ENCODE measurements around the gene ADGRE1.
"Not testable (repeated sequence)": the region's sequence is repeated elsewhere in the genome, so short reads cannot be mapped to it uniquely, and the experiment has no call there.

Gene ADGRE1, protein sequence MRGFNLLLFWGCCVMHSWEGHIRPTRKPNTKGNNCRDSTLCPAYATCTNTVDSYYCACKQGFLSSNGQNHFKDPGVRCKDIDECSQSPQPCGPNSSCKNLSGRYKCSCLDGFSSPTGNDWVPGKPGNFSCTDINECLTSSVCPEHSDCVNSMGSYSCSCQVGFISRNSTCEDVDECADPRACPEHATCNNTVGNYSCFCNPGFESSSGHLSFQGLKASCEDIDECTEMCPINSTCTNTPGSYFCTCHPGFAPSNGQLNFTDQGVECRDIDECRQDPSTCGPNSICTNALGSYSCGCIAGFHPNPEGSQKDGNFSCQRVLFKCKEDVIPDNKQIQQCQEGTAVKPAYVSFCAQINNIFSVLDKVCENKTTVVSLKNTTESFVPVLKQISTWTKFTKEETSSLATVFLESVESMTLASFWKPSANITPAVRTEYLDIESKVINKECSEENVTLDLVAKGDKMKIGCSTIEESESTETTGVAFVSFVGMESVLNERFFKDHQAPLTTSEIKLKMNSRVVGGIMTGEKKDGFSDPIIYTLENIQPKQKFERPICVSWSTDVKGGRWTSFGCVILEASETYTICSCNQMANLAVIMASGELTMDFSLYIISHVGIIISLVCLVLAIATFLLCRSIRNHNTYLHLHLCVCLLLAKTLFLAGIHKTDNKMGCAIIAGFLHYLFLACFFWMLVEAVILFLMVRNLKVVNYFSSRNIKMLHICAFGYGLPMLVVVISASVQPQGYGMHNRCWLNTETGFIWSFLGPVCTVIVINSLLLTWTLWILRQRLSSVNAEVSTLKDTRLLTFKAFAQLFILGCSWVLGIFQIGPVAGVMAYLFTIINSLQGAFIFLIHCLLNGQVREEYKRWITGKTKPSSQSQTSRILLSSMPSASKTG

DNA sequence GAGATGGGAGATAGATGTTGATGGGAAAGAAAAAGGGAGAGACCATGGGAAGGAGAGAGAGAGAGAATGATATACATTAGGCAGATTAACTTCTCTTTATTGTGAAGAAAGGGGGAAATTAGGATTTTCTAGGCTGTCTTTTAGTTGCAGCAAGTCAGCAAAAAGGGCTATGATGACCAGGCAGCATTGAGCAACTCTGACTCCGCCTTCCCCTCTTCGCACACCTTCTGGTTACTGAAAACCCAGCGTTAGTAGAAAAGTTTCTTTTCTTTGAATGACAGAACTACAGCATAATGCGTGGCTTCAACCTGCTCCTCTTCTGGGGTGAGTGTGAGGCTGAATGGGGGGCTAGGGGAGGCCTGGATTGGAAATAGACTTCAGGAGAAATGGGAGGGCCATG lies at the start of gene ADGRE1:
Gene ADGRE1, plus strand, starts transcription at position 264 of the 400 bp plus-strand sequence. Its CDS starts 30 bp downstream, at position 294.
- no peak for DNase-seq

DNA sequence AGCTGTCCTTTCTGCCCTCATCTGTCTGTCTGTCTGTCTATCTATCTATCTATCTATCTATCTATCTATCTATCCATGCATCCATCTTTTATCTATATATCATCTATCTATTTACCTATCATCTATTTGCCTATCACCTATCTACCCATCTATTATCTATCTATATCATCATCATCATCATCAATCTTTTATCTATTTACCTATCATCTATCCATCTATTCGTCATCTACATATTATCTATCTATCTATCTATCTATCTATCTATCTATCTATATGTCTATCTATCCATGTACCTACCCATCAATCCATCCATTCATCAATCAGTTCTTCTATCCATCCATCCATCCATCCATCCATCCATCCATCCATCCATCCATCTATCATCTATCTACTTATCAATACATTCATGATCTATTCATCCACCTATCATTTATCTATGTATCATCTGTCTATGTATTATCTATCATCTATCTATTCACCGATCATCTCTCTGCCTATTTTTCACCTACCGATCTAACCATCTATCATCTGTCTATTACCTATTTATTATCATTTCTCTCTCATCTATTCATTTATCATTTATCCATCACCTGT lies 49.2 kb upstream of the ADGRE1 start:
- no peak for DNase-seq

- no peak for DNase-seq
Observed at GRCh38 chr19:6842871-6843607, 44.3 kb upstream of the ADGRE1 start.

- no peak for DNase-seq
Observed at GRCh38 chr19:6847828-6848200, 39.6 kb upstream of the ADGRE1 start.

- DNase-seq, result no peak
Observed at GRCh38 chr19:6848986-6849385, 38.4 kb upstream of the ADGRE1 start.

- no peak for DNase-seq
Observed at GRCh38 chr19:6849876-6850275, 37.5 kb upstream of the ADGRE1 start.

GRCh38 chr19:6851359-6851758 lies 36.0 kb upstream of the ADGRE1 start:
- no peak for DNase-seq

DNA sequence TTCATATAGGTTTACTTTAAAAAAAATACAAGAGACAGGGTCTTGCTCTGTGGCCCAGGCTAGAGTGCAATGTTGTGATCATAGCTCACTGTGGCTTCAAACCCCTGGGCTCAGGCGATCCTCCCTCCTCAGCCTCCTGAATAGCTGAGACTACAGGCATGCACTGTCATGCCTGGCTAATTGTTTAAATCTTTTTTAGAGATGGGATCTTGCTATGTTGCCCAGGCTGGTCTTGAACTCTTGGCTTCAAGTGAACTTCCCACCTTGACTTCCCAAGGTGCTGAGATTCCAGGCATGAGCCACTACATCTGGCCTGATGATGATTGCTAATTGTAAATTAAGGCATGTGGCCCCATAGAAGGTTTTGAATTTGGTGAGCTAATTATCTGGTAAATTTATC lies 35.4 kb upstream of the ADGRE1 start:
- no peak for DNase-seq

DNA sequence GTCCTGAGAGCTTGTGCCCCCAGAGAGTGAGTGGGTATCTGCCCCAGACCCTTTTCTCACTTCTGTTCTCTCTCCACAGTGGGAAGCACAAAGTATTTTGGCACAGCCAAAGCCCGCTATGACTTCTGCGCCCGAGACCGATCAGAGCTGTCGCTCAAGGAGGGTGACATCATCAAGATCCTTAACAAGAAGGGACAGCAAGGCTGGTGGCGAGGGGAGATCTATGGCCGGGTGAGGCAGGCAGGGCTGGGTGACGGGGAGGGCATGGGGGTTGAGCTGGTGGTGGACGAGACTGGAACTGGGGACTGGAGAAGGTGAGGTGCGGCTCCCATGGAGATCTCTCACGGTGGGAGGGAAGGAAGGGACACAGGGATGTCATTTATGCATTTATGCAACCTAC lies 33.5 kb upstream of the ADGRE1 start:
- DNase-seq, result no peak

- DNase-seq, result no peak
Observed at GRCh38 chr19:6854758-6855157, 32.6 kb upstream of the ADGRE1 start.

GRCh38 chr19:6856749-6857372 lies 30.5 kb upstream of the ADGRE1 start:
- DNase-seq, result no peak

DNA sequence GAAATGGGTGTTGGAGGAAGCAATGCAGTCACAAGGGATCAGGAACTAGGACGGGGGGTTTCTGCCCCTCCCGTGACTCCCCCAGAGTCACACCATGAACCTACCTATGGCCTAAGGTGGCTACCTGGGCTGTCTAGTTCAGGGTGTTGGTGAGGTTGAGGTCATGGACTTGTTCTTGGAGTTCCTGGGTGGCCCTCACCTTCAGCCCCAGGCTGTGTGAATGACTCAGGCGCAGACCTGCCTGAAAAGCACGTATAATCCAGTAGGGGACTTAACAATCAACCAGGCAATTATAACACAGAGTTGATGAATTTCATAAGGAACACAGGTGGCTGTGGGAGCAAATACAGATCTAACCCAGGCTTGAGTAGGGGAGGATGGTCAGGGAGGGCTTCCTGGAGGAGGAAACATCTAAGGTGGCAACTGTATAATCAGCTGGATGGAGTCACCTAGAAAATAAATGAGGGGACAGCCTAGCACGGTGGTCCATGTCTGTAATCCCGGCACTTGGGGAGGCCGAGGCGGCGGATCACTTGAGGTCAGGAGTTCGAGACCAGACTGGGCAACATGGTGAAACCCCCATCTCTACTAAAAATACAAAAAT lies 25.6 kb upstream of the ADGRE1 start:
- no peak for DNase-seq

DNA sequence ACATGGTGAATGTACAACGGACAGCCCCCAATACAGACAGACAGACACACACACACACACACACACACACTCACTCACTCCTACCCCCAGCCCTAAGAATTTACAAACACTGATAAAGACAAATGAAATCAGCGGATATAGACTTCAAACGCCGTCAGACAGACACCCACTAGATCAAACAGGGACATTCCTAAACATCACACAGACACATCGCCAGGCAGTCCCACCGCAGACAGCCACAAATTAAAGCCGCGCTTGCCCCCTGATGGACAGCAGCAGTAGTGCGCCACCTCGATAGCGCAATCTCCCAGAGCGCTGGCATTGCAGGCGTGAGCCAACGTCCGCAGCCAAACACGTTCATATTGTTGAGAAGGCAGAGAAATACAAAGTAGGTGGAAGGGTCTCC lies 24.7 kb upstream of the ADGRE1 start:
- DNase-seq, result peak; percentile 90 to 92

- DNase-seq, result no peak
Observed at GRCh38 chr19:6864325-6864940, 22.9 kb upstream of the ADGRE1 start.

DNA sequence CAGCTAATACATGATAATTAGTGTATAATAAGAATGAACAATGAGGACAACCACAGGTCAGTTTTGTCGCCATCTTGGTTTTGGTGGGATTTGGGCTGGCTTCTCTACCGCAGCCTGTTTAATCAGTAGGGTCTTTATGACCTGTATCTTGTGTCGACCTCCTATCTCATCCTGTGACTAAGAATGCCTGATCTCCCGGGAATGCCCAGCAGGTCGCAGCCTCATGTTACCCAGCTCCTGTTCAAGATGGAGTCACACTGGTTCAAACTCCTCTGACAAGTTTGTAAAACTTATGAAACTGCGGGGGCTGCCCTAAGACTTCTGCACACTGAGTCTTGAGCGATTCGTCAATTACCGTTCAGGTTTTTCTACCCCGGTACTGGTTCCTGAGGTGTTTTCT lies 21.5 kb upstream of the ADGRE1 start:
- no peak for DNase-seq

- DNase-seq, result no peak
Observed at GRCh38 chr19:6866741-6867151, 20.6 kb upstream of the ADGRE1 start.

DNA sequence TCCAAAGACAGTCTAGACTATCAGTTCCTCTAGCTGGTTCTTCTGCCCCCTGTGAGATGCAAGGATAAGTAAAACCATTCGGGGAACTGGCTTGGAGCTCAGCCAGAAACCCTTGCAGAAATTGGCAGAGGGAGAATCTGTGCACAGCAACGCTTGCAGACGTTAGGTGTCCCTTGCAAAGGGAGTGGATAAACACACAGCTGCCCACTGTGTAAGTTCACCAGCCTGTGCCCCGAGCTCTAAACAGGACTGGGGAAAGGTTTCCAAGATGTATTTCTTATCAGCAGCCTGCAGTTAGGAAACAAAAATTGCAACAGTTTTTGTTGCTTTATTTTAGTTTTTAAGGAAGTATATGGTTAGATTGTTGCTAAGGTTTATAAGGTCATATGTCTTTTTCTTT lies 19.0 kb upstream of the ADGRE1 start:
- no peak for DNase-seq

- not testable (repeated sequence) for DNase-seq
Observed at GRCh38 chr19:6869151-6869882, 18.1 kb upstream of the ADGRE1 start.

- no peak for DNase-seq
Observed at GRCh38 chr19:6873708-6874431, 13.5 kb upstream of the ADGRE1 start.

- DNase-seq, result no peak
Observed at GRCh38 chr19:6875218-6875617, 12.2 kb upstream of the ADGRE1 start.
